Activated naive CD4-positive, alpha-beta T cell treated with anti-CD3 and anti-CD28 coated beads for 36 hours (primary cell): Measurements from ENCODE around the gene LMF2. TPM values are rescaled to one million over a fixed set of nuclear protein-coding genes. Genes with fewer than 3 reads are reported as not detected.

Source experiments
- CTCF ChIA-PET: fragments of 350-600 bp; sonication (Branson Sonifier 250); formaldehyde crosslinking; loops from one replicate; lab custom pipeline; 2021; ENCODE audit warnings: antibody characterized with exemption; lab: Charles Lee
- DNase-seq: peaks from one replicate; pipeline ENCODE4 v3.0.0-alpha.2; 2020
- H3K27ac Mint-ChIP-seq: one replicate; pipeline ENCODE4 v1.8.0; 2021; ENCODE audit warnings: mild to moderate bottlenecking, mixed read lengths
- H3K27me3 Mint-ChIP-seq: one replicate; pipeline ENCODE4 v1.8.0; 2021; ENCODE audit warnings: low read depth, mixed read lengths
- H3K36me3 Mint-ChIP-seq: one replicate; pipeline ENCODE4 v1.8.0; 2021; ENCODE audit warnings: low read depth, mixed read lengths
- H3K4me1 Mint-ChIP-seq: one replicate; pipeline ENCODE4 v1.8.0; 2021; ENCODE audit warnings: low read depth, mixed read lengths
- H3K4me3 Mint-ChIP-seq: one replicate; pipeline ENCODE4 v1.8.0; 2021; ENCODE audit warnings: mild to moderate bottlenecking, moderate library complexity, mixed read lengths
- H3K9me3 Mint-ChIP-seq: one replicate; pipeline ENCODE4 v1.8.0; 2021; ENCODE audit warnings: mixed read lengths
- intact Hi-C: fragments of 100-400 bp; cut with micrococcal nuclease; formaldehyde crosslinking; loops from one replicate; pipeline ENCODE4 v1.15.1; 2023
- total RNA-seq, 2 experiments: library from RNA; stranded (reverse); gene quantifications; one replicate each; pipeline ENCODE4 v1.2.3, GENCODE V29; 2021

Gene LMF2
- total RNA-seq, 2 experiments from 2014 or later, result 41.4 to 42.0 TPM

DNA sequence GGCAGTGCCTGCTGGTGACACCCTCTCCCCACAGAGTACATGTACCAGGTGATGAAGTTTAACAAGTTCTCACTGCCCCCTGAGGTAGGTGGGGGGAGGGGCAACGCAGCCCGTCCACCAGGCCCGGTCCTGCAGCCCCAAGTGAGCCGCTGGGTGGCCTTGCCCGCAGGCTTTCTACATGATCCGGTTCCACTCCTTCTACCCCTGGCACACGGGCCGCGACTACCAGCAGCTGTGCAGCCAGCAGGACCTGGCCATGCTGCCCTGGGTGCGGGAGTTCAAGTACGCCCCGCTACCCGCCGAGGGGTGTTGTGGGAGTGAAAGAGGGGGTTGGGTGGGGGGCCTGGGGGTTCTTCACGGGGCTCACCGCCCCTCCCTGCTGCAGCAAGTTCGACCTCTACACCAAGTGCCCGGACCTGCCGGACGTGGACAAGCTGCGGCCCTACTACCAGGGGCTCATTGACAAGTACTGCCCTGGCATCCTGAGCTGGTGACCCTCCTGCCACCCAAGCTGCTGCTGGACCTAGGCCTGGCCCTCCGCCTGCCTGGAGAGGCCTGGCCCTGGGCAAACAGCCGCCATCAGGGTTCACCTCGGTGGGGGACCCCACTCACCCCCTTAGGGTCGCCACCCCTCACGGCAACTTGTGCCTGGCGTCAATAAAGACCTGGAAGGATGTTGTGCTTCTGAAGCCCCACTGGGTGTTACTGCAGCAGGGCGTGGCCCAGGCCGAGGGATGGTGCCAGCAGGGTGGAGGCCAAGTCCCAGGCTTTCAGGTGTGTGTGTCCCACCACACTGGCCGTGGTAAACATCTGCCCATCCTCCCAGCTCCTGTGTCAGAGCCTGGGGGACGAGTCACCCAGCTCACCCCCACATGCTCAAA, 17.9 kb downstream of the LMF2 start:
- H3K36me3 Mint-ChIP-seq, result no peaks in the 10 kb centered on the region
- intact Hi-C loops, result no loop called here
- CTCF ChIA-PET, result no interaction called here

DNA sequence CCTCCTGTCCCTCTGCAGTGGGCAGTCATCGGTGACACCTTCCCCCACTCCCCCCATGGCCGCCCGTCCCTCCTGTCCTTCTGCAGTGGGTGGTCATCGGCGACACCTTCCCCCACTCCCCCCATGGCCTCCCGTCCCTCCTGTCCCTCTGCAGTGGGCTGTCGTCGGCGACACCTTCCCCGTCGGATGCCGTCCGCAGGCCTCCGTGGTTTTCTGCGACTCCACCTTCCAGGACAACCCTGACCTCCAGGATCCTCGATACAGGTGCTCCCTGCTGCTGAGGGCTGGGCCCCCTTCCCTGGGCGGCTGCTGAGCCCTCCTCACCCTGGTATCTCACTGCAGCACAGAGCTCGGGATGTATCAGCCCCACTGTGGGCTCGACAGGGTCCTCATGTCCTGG, 18.6 kb downstream of the LMF2 start:
- Mint-ChIP-seq H3K27ac (no peak overlapping the region), H3K27me3 (no peaks in the 10 kb centered on the region), H3K4me3 (no peak overlapping the region), H3K36me3 (no peaks in the 10 kb centered on the region), H3K9me3 (no peaks in the 10 kb centered on the region), H3K4me1 (peaks cover 11% of the 10 kb centered on the region)
- intact Hi-C loops, result no loop called here
- DNase-seq, result no peak
- CTCF ChIA-PET, result no interaction called here

More for the DNA sequence above, 17.9 kb downstream of the LMF2 start:
- DNase-seq, result no peak
- H3K4me1 Mint-ChIP-seq, result peaks cover 11% of the 10 kb centered on the region
- H3K4me3 Mint-ChIP-seq, result no peak overlapping the region
- no peaks in the 10 kb centered on the region for H3K27me3 Mint-ChIP-seq
- no peak overlapping the region for H3K27ac Mint-ChIP-seq
- no peaks in the 10 kb centered on the region for H3K9me3 Mint-ChIP-seq

GRCh38 chr22:50488006-50488677, 19.4 kb downstream of the LMF2 start:
- Mint-ChIP-seq H3K9me3 (no peaks in the 10 kb centered on the region), H3K36me3 (no peaks in the 10 kb centered on the region), H3K4me1 (peaks cover 11% of the 10 kb centered on the region), H3K4me3 (no peak overlapping the region), H3K27me3 (no peaks in the 10 kb centered on the region), H3K27ac (no peak overlapping the region)
- no peak for DNase-seq
- intact Hi-C loops, result no loop called here
- CTCF ChIA-PET, result no interaction called here

- H3K4me3 Mint-ChIP-seq, result no peak overlapping the region
- CTCF ChIA-PET, result no interaction called here
Measured at GRCh38 chr22:50487290-50488005, 20.1 kb downstream of the LMF2 start.

GRCh38 chr22:50486561-50487289, 20.8 kb downstream of the LMF2 start, which contains the start of gene MIOX:
Gene MIOX (plus strand): TSS chr22:50486859. CDS start chr22:50486898, 39 bp downstream.
- no peaks in the 10 kb centered on the region for H3K9me3 Mint-ChIP-seq
- no peak within 1 kb of the TSS for H3K4me3 Mint-ChIP-seq
- H3K27ac Mint-ChIP-seq, result no peak within 1 kb of the TSS
- intact Hi-C loops, result no loop called here
- CTCF ChIA-PET, result interaction anchor here (1.3 kb wide), 1 partner anchor 11 kb away, joined by 4 read pairs; no protein-coding TSS in a partner anchor
- no peaks in the 10 kb centered on the region for H3K27me3 Mint-ChIP-seq
- peaks cover 11% of the 10 kb centered on the region for H3K4me1 Mint-ChIP-seq
- no peaks in the 10 kb centered on the region for H3K36me3 Mint-ChIP-seq
- no peak for DNase-seq

More at GRCh38 chr22:50487290-50488005, 20.1 kb downstream of the LMF2 start:
- intact Hi-C loops, result no loop called here
- Mint-ChIP-seq H3K27me3 (no peaks in the 10 kb centered on the region), H3K36me3 (no peaks in the 10 kb centered on the region), H3K27ac (no peak overlapping the region), H3K9me3 (no peaks in the 10 kb centered on the region), H3K4me1 (peaks cover 11% of the 10 kb centered on the region)
- no peak for DNase-seq

DNA sequence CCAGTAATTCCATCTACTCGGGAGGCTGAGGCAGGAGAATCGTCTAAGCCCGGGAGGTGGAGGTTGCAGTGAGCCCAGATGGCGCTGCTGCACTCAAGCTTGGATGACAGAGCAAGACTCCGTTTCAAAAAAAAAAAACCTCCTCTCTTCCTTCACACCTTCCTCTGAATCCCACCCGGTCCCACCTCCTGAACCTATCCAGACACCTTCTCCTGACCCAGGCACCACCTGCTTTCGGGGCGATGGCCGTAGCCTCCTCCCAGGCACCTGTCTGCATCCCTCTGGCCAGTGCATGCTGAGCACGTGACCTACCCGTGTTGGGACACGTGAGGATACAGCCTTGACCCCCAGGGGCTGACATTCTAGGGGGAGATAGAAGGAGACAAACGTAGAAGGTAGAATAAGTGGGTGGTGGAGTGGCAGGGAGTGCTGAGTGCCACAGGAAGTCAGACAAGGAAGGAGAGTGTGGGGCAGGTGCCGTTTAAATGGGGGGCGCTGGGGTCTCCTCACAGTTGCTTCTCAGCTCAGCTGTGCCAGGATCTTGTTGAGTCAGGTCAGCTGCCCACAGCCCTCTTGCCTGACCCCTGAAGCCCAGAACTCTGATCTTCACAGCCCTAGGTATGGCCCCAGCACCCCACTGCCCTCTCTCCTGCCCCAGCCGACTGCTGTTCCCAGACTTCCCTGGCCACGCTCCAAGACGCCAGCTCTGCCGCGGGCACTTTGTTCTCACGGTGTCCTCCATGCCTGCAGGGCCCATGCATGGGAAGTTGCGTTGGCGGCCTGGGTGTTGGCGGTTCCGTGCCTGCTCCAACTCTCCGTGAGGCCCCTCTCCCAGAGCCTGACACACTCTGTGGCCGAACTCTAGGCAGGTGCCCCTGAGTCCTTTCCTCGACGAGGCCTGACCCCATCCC, 22.0 kb downstream of the LMF2 start:
- Mint-ChIP-seq H3K4me3 (no peak overlapping the region), H3K36me3 (no peaks in the 10 kb centered on the region), H3K27ac (peak overlapping the region; percentile 30), H3K4me1 (peaks cover 4% of the 10 kb centered on the region), H3K9me3 (no peaks in the 10 kb centered on the region), H3K27me3 (no peaks in the 10 kb centered on the region)
- intact Hi-C loops, result no loop called here
- no peak for DNase-seq
- CTCF ChIA-PET, result interaction anchor here (0.7 to 1.3 kb wide), 4 partner anchors 12 to 156 kb away, joined by 3 to 4 read pairs (median 4); no protein-coding TSS in a partner anchor

DNA sequence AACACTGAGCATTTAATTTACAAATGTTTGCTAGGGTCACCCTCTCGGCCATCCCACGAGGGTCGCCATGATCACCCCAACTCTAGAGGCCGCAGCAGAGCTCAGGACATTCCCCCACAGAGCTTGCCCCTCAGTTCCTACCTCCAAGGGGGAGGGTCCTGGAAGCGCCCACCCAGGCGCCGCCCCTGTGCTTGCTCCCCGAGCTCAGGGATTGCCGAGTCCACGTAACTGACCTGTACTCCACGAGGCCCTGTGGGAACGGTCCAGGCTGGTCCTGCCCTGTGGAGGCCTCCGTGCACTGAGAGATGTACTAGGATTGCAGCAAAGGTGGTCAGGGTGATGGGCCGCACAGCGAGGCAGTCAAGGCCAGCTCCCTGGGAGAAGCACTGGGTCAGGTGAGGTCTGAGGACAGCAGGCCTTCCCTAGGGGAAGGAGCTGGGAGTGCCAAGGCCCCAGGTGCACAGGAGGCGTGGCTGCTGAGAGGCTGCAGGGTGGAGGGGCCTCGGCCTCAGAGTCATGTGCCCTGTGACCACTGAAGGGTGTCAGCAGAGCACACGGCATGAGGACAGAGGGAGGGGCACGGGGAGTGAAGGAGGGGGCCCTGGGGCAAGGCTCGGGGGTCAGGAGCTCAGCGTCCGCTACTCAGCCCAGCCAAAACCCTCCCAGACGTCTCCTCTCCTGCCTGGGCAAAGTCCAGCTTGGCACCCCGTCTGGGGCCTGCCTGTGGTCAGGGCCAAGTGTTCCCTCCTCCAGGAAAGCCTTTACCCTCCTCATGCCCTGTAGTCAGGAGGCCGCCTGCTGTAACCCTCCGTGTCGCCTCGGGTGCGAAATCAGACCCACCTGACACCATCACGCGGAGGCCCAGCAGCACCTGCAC, 23.3 kb downstream of the LMF2 start:
- no peaks in the 10 kb centered on the region for H3K9me3 Mint-ChIP-seq
- CTCF ChIA-PET, result interaction anchor here (0.6 to 1.0 kb wide), 5 partner anchors 11 to 156 kb away, joined by 3 to 4 read pairs (median 3); no protein-coding TSS in a partner anchor
- no peaks in the 10 kb centered on the region for H3K36me3 Mint-ChIP-seq
- intact Hi-C loops, result no loop called here
- H3K4me1 Mint-ChIP-seq, result peaks cover 6% of the 10 kb centered on the region
- no peak for DNase-seq
- H3K27ac Mint-ChIP-seq, result no peak overlapping the region
- H3K27me3 Mint-ChIP-seq, result peaks cover 8% of the 10 kb centered on the region
- H3K4me3 Mint-ChIP-seq, result no peak overlapping the region

DNA sequence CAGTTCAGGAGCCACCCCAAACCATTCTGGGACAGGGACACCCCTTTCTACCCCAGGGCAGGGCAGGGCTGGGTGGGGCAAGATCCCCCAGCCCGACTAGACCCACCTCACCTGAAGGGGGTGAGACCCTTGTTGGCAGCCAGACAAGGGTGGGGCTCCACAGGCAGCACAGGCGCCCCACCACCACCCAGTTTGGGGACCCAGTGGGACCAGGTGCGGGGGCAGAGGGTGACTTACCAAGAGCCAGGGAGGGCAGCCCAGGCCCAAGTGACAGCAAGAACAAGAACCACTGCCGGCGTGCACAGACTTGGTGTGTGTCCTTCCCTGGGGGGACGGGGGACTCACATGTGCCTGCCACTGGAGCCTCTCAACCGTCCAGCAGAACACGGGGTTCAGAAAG, 23.9 kb downstream of the LMF2 start:
- Mint-ChIP-seq H3K9me3 (no peaks in the 10 kb centered on the region), H3K27me3 (peaks cover 8% of the 10 kb centered on the region), H3K27ac (no peak overlapping the region), H3K4me1 (peaks cover 6% of the 10 kb centered on the region), H3K4me3 (no peak overlapping the region), H3K36me3 (no peaks in the 10 kb centered on the region)
- CTCF ChIA-PET, result interaction anchor here (0.6 kb wide), 2 partner anchors 12 to 156 kb away, joined by 3 to 4 read pairs; no protein-coding TSS in a partner anchor
- no peak for DNase-seq
- intact Hi-C loops, result no loop called here

DNA sequence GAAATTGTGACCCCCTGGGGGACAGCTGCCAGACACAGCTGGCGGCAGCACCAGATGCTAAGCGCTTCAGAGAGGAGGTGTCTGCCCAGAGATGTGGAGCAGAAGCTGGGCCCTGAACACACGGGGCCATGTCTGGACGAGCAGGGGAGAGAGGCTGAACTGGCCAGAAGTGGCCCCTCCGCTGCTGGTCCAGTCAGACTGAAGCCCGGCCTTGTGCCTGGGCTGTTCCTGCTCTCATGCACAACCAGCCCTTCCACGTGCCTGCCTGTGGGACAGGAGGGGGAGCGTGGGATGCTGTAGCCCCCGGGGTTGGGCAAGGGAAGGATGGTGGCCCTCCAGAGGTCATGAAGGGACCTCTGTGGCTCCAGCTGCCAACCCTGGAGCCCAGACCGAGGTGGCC, 24.4 kb downstream of the LMF2 start:
- H3K4me1 Mint-ChIP-seq, result peaks cover 6% of the 10 kb centered on the region
- intact Hi-C loops, result no loop called here
- no peak for DNase-seq
- CTCF ChIA-PET, result interaction anchor here (0.9 kb wide), 1 partner anchor 10 kb away, joined by 3 read pairs; no protein-coding TSS in a partner anchor
- H3K36me3 Mint-ChIP-seq, result no peaks in the 10 kb centered on the region
- peak overlapping the region; percentile 45 for H3K4me3 Mint-ChIP-seq
- H3K9me3 Mint-ChIP-seq, result no peaks in the 10 kb centered on the region
- H3K27ac Mint-ChIP-seq, result no peak overlapping the region
- peaks cover 8% of the 10 kb centered on the region for H3K27me3 Mint-ChIP-seq
